Upper lobe of left lung (tissue), 6 donors: Measurements from ENCODE around the gene GPC2. TPM values are rescaled to one million over a fixed set of nuclear protein-coding genes. Genes with fewer than 3 reads are reported as not detected.

Experiments used
- ATAC-seq, 2 donors: fragments of 200-7000 bp; cut with Tn5 transposase; one replicate each; pipeline ENCODE4 v1.9.1; 2022; ENCODE audit warnings: mild to moderate bottlenecking in 2 of 2, moderate library complexity in 2 of 2; ENCODE audit not compliant: low FRiP score in 2 of 2
- DNase-seq, 2 donors: peaks; one replicate each; pipeline ENCODE4 v3.0.0-alpha.2; 2019 to 2020
- H3K27ac ChIP-seq, 4 donors: fragments of 200-600 bp; sonication (generic); one replicate each; pipeline ENCODE4 v1.5.1; 2016 to 2019
- H3K27me3 ChIP-seq, 4 donors: fragments of 200-600 bp; sonication (generic); one replicate each; pipeline ENCODE4 v1.5.1; 2017 to 2019
- H3K36me3 ChIP-seq, 4 donors: fragments of 200-600 bp; sonication (generic); one replicate each; pipeline ENCODE4 v1.5.1; 2016 to 2019
- H3K4me1 ChIP-seq, 4 donors: fragments of 200-600 bp; sonication (generic); one replicate each; pipeline ENCODE4 v1.5.1; 2018 to 2019
- H3K4me3 ChIP-seq, 4 donors: fragments of 200-600 bp; sonication (generic); one replicate each; pipeline ENCODE4 v1.5.1; 2017 to 2019; ENCODE audit warnings: mild to moderate bottlenecking in 2 of 4, moderate library complexity in 1 of 4
- H3K9me3 ChIP-seq, 4 donors: fragments of 200-600 bp; sonication (generic); one replicate each; pipeline ENCODE4 v1.5.1; 2018 to 2019
- CTCF ChIP-seq, 6 experiments: fragments of 450-650 bp in 4 of 6; fragments of 200-600 bp in 2 of 6; sonication (generic) in 2 of 6; IDR thresholded peaks; one replicate each; pipeline ENCODE4 v1.5.1; 2016 to 2019; ENCODE audit warnings: antibody characterized with exemption in 6 of 6
- EP300 ChIP-seq, 4 donors: sonication (generic); formaldehyde crosslinking; IDR thresholded peaks; one replicate each; pipeline ENCODE4 v1.5.1; 2017; ENCODE audit warnings: antibody characterized with exemption in 4 of 4, control low read depth in 2 of 4
- POLR2A ChIP-seq, 4 donors: fragments of 450-650 bp; IDR thresholded peaks; one replicate each; pipeline ENCODE4 v1.5.1; 2016 to 2017; ENCODE audit warnings: antibody characterized with exemption in 4 of 4, mild to moderate bottlenecking in 2 of 4
- POLR2AphosphoS5 ChIP-seq, 2 donors: sonication (generic); formaldehyde crosslinking; IDR thresholded peaks; one replicate each; pipeline ENCODE4 v1.5.1; 2017; ENCODE audit warnings: antibody characterized with exemption in 2 of 2
- WGBS, 2 donors: methylation state at CpG; one replicate each; pipeline ENCODE4 v1.1.5; 2017 to 2018; 5-methylcytosine and 5-hydroxymethylcytosine counted together
- total RNA-seq, 6 donors: library from RNA; depleted of rRNA in 4 of 6; stranded (reverse); fragments of >200 nt in 4 of 6; gene quantifications; one replicate each; pipeline versions ENCODE4 v1.1.0 to v1.2.1, GENCODE V29; 2016 to 2021
- donor health status: DM: no; HTN: no; CAD: no; lungs with moderate emphysema.
- donor health status: DM: no; HTN: yes; CAD: no; lungs with severe emphysema.

GPC2 gene
- total RNA-seq, 6 donors from 2014 or later, result 0.20 to 25.1 (median 0.96) TPM

- H3K27me3 ChIP-seq, result peaks cover 0 to 20% (median 10%) of the 10 kb centered on the region in 4 donors
- TF ChIP-seq POLR2AphosphoS5 (IDR thresholded peaks at IDR 0.05), result no peak
- no peak for TF ChIP-seq CTCF (IDR thresholded peaks at IDR 0.05)
- no peak for TF ChIP-seq EP300 (IDR thresholded peaks at IDR 0.05)
- TF ChIP-seq POLR2A (IDR thresholded peaks at IDR 0.05), result no peak
- peaks cover 15 to 33% (median 29%) of the 10 kb centered on the region in 4 donors for H3K4me1 ChIP-seq
- H3K36me3 ChIP-seq, result no peaks in the 10 kb centered on the region
- DNase-seq, result peak in 1 of 2 donors; percentile 88
- H3K4me3 ChIP-seq, result peak overlapping the region in 3 of 4 donors; percentile 33 to 48 (median 46)
- 16 to 49% methylated on average over 5 to 22 of the region's 61 CpGs for WGBS, 2 donors
- no peak overlapping the region for H3K27ac ChIP-seq
- no peaks in the 10 kb centered on the region for H3K9me3 ChIP-seq
- peak in 1 of 2 donors; percentile 47 for ATAC-seq
Observed at GRCh38 chr7:100171087-100171681, 6.0 kb downstream of the GPC2 start.

- Histone ChIP-seq H3K9me3 (no peaks in the 10 kb centered on the region), H3K4me3 (no peak overlapping the region), H3K36me3 (no peaks in the 10 kb centered on the region), H3K27ac (no peak overlapping the region), H3K27me3 (peaks cover 0 to 20% (median 10%) of the 10 kb centered on the region in 4 donors), H3K4me1 (peaks cover 15 to 33% (median 29%) of the 10 kb centered on the region in 4 donors)
- ATAC-seq, result no peak
- TF ChIP-seq POLR2A (IDR thresholded peaks at IDR 0.05), result no peak
- TF ChIP-seq EP300 (IDR thresholded peaks at IDR 0.05), result no peak
- no peak for TF ChIP-seq POLR2AphosphoS5 (IDR thresholded peaks at IDR 0.05)
- TF ChIP-seq CTCF (IDR thresholded peaks at IDR 0.05), result no peak
- WGBS, 2 donors, result 84 to 87% methylated on average over 11 of the region's 11 CpGs
- no peak for DNase-seq
Observed at GRCh38 chr7:100170101-100170897, 6.9 kb downstream of the GPC2 start.

- Histone ChIP-seq H3K4me3 (no peak overlapping the region), H3K27ac (peak overlapping the region in 1 of 4 donors; percentile 68), H3K36me3 (no peaks in the 10 kb centered on the region), H3K4me1 (peaks cover 15 to 33% (median 29%) of the 10 kb centered on the region in 4 donors), H3K27me3 (peaks cover 0 to 20% (median 10%) of the 10 kb centered on the region in 4 donors), H3K9me3 (no peaks in the 10 kb centered on the region)
- DNase-seq (no peak), ATAC-seq (no peak)
- TF ChIP-seq EP300 (IDR thresholded peaks at IDR 0.05) (no peak), CTCF (IDR thresholded peaks at IDR 0.05) (no peak), POLR2AphosphoS5 (IDR thresholded peaks at IDR 0.05) (no peak), POLR2A (IDR thresholded peaks at IDR 0.05) (no peak)
- WGBS, 2 donors, result 86 to 88% methylated on average over 11 of the region's 11 CpGs
Observed at GRCh38 chr7:100169147-100169850, 7.9 kb downstream of the GPC2 start.

GRCh38 chr7:100167912-100168323 is 9.3 kb downstream of the GPC2 start:
- peaks cover 15 to 33% (median 29%) of the 10 kb centered on the region in 4 donors for H3K4me1 ChIP-seq
- peak overlapping the region in 3 of 4 donors; percentile 37 to 56 (median 50) for H3K4me3 ChIP-seq
- no peaks in the 10 kb centered on the region for H3K36me3 ChIP-seq
- DNase-seq (no peak), ATAC-seq (peak; percentile 3 to 54)
- 4 to 6% methylated on average over 11 of the region's 11 CpGs for WGBS, 2 donors
- H3K27me3 ChIP-seq, result peaks cover 0 to 20% (median 10%) of the 10 kb centered on the region in 4 donors
- peak overlapping the region in 3 of 4 donors; percentile 53 to 70 (median 68) for H3K27ac ChIP-seq
- H3K9me3 ChIP-seq, result no peaks in the 10 kb centered on the region
- TF ChIP-seq CTCF (IDR thresholded peaks at IDR 0.05), result no peak
- no peak for TF ChIP-seq EP300 (IDR thresholded peaks at IDR 0.05)
- no peak for TF ChIP-seq POLR2A (IDR thresholded peaks at IDR 0.05)
- no peak for TF ChIP-seq POLR2AphosphoS5 (IDR thresholded peaks at IDR 0.05)
